Mesothelial cell of epicardium (in vitro differentiated cells): ENCODE data around the gene HSP90AB1. TPM values are rescaled to one million over a fixed set of nuclear protein-coding genes. Genes with fewer than 3 reads are reported as not detected.

Source experiments
- DNase-seq, 2 experiments: peaks; one replicate each; pipeline ENCODE4 v3.0.0; 2021; ENCODE audit warnings: low spot score in 2 of 2; ENCODE audit not compliant: unreplicated experiment in 2 of 2
- H3K27ac Mint-ChIP-seq: 2 replicates; pipeline ENCODE4 v1.8.0; 2021; ENCODE audit warnings: mixed read lengths
- H3K27me3 Mint-ChIP-seq: 2 replicates; pipeline ENCODE4 v1.8.0; 2021; ENCODE audit warnings: low read depth, mixed read lengths
- H3K36me3 Mint-ChIP-seq: 2 replicates; pipeline ENCODE4 v1.8.0; 2021; ENCODE audit warnings: mixed read lengths
- H3K4me1 Mint-ChIP-seq: 2 replicates; pipeline ENCODE4 v1.8.0; 2021; ENCODE audit warnings: mixed read lengths
- H3K4me3 Mint-ChIP-seq: 2 replicates; pipeline ENCODE4 v1.8.0; 2021; ENCODE audit warnings: mild to moderate bottlenecking, moderate library complexity, mixed read lengths
- H3K9me3 Mint-ChIP-seq: 2 replicates; pipeline ENCODE4 v1.8.0; 2021; ENCODE audit warnings: mixed read lengths
- total RNA-seq: library from RNA; stranded (reverse); gene quantifications from 3 replicates; pipeline ENCODE4 v1.2.1, GENCODE V29; 2021
- TF ChIP-seq, protein P1 (sequence below): fragments of 200-600 bp; sonication (generic); IDR thresholded peaks from one replicate; pipeline ENCODE4 v1.5.0; 2021; ENCODE audit warnings: antibody characterized with exemption; ENCODE audit not compliant: unreplicated experiment

The HSP90AB1 gene
- total RNA-seq, 1 donor from 2014 or later: 992 TPM

- DNase-seq: no peak
- Mint-ChIP-seq H3K36me3 (no peaks in the 10 kb centered on the region), H3K9me3 (no peaks in the 10 kb centered on the region), H3K27me3 (peaks cover 75% of the 10 kb centered on the region), H3K27ac (no peak overlapping the region), H3K4me3 (no peak overlapping the region), H3K4me1 (no peaks in the 10 kb centered on the region)
- TF ChIP-seq, protein P1, sequence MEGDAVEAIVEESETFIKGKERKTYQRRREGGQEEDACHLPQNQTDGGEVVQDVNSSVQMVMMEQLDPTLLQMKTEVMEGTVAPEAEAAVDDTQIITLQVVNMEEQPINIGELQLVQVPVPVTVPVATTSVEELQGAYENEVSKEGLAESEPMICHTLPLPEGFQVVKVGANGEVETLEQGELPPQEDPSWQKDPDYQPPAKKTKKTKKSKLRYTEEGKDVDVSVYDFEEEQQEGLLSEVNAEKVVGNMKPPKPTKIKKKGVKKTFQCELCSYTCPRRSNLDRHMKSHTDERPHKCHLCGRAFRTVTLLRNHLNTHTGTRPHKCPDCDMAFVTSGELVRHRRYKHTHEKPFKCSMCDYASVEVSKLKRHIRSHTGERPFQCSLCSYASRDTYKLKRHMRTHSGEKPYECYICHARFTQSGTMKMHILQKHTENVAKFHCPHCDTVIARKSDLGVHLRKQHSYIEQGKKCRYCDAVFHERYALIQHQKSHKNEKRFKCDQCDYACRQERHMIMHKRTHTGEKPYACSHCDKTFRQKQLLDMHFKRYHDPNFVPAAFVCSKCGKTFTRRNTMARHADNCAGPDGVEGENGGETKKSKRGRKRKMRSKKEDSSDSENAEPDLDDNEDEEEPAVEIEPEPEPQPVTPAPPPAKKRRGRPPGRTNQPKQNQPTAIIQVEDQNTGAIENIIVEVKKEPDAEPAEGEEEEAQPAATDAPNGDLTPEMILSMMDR: no peak
Measured at GRCh38 chr6:44275749-44276648, 29.1 kb downstream of the HSP90AB1 start.

- Mint-ChIP-seq H3K36me3 (no peaks in the 10 kb centered on the region), H3K27me3 (peaks cover 69% of the 10 kb centered on the region), H3K4me3 (no peak overlapping the region), H3K27ac (no peak overlapping the region), H3K9me3 (no peaks in the 10 kb centered on the region), H3K4me1 (no peaks in the 10 kb centered on the region)
- TF ChIP-seq, protein P1: no peak
- no peak for DNase-seq
Measured at GRCh38 chr6:44276667-44277640, 30.1 kb downstream of the HSP90AB1 start.

GRCh38 chr6:44277763-44278162 lies 30.9 kb downstream of the HSP90AB1 start:
- TF ChIP-seq, protein P1: no peak
- no peaks in the 10 kb centered on the region for H3K9me3 Mint-ChIP-seq
- no peak overlapping the region for H3K27ac Mint-ChIP-seq
- no peaks in the 10 kb centered on the region for H3K4me1 Mint-ChIP-seq
- DNase-seq: no peak
- no peaks in the 10 kb centered on the region for H3K36me3 Mint-ChIP-seq
- H3K27me3 Mint-ChIP-seq: peaks cover 66% of the 10 kb centered on the region
- no peak overlapping the region for H3K4me3 Mint-ChIP-seq

GRCh38 chr6:44278315-44278714 lies 31.4 kb downstream of the HSP90AB1 start:
- no peak for DNase-seq
- Mint-ChIP-seq H3K36me3 (no peaks in the 10 kb centered on the region), H3K4me3 (no peak overlapping the region), H3K27ac (no peak overlapping the region), H3K9me3 (no peaks in the 10 kb centered on the region), H3K27me3 (peaks cover 65% of the 10 kb centered on the region), H3K4me1 (no peaks in the 10 kb centered on the region)
- TF ChIP-seq, protein P1: no peak

DNA sequence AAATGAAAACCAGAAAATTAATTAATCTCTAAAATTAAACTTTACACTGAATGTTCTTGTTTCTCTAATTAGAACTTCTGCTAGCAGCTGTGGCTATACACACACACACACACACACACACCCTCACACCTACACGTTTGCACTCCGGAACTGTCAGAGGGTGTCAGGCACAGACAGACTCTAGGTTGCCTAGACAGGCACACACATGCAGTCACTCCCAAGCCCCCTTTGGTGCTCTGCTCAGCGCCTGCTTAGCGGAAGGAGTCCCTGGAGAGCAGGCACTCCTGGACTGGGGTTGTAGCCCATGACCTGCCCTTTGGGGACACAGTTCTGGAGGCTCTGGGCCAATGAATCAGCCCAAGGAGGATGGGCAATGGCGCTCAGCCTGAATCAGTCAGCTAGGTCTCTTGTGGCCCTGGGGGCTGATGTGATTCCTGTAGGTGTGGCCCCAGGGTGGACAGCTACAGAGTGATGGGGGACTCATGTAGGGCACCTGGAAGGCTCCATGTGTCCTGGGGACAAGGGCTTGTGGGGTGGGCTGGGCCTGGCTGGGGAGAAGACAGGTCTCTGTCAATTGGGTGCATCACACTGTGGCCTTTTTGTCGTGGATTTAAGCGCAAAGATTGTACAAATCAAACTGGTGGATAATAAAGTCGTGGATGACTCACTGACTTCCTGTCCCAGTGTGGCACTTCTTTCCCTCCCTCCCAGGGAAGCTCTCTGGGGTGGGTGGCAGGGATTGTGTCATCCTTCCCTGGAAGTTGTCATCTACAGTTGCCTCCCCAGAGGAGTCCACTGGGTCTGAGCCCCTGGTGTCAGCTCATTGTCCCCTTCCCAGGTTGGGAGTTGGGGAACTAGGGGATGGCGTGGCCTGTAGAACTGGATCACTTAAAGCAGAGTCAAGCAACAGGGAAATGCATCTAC lies 32.1 kb downstream of the HSP90AB1 start:
- Mint-ChIP-seq H3K27me3 (peaks cover 67% of the 10 kb centered on the region), H3K9me3 (no peaks in the 10 kb centered on the region), H3K4me3 (no peak overlapping the region), H3K4me1 (no peaks in the 10 kb centered on the region), H3K36me3 (no peaks in the 10 kb centered on the region), H3K27ac (no peak overlapping the region)
- DNase-seq: no peak
- TF ChIP-seq, protein P1: no peak
